C4-2B (cell line): Measurements from ENCODE around the gene ZNF487.
A peak's percentile ranks its signal among the peaks of the same experiment; 100 is the strongest.

Source experiments
- H3K27ac ChIP-seq: fragments of 450-650 bp; 2 replicates; pipeline ENCODE4 v1.5.1; 2017
- CTCF ChIP-seq: fragments of 450-650 bp; conservative IDR thresholded peaks from 2 replicates; pipeline ENCODE4 v1.5.1; 2017; ENCODE audit warnings: mild to moderate bottlenecking
- ZFX ChIP-seq: fragments of 450-650 bp; IDR thresholded peaks from 2 replicates; pipeline ENCODE4 v1.6.1; 2017

ZNF487 gene

GRCh38 chr10:43415544-43415943, 21.4 kb upstream of the ZNF487 start:
- H3K27ac ChIP-seq = no peak overlapping the region
- no peak for TF ChIP-seq ZFX
- no peak for TF ChIP-seq CTCF

DNA sequence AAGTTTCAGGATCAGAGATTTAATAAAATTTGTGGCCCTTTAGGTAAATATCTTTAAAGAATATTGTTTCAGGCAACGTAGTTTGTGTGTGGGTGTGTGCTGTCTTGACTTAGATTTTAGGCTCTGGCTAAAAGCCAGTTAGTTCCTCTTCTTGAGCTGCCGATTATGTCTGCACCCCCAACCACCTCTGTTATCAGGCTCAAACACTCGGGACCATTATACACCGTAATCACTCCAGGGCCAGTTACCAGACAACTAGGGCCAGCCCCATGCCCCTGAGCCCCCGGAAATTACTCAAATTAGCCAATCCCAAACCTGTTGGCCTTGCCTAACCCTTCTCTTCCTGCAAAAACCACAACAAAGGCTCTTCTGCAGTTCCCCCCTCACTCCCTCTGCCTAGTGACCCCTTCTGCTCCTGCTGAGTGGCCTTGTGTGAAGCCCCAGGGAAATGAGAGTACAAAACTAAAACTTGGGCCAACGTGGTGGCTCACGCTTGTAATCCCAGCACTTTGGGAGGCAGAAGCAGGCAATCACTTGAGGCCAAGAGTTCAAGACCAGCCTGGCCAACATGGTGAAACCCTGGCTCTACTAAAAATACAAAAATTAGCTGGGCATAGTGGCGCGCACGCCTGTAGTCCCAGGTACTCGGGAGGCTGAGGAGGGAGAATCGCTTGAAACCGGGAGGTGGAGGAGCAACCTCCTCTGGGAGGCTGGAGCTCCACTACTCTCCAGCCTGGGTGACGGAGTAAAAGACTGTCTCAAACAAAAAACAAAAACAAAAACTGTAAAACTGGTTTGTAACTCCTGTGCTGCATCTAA, 18.8 kb upstream of the ZNF487 start:
- no peak overlapping the region for H3K27ac ChIP-seq
- TF ChIP-seq CTCF (no peak), ZFX (no peak)

DNA sequence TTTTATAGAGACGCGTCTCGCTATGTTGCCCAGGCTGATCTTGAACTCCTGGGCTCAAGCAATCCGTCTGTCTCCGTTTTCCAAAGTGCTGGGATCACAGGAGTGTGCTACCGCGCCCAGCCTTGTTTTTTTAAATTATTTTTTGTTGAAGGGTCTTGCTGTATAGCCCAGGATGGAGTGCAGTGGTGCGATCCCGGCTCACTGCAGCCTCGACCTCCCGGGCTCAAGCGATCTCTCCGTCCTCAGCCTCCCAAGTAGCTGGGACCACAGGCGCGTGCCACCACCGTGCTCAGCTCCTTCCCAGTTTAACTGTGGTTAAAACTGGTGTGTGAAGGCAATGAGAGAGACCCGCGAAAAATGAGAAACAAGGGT, 16.9 kb upstream of the ZNF487 start:
- TF ChIP-seq ZFX (no peak), CTCF (no peak)
- peak overlapping the region; percentile 85 for H3K27ac ChIP-seq

DNA sequence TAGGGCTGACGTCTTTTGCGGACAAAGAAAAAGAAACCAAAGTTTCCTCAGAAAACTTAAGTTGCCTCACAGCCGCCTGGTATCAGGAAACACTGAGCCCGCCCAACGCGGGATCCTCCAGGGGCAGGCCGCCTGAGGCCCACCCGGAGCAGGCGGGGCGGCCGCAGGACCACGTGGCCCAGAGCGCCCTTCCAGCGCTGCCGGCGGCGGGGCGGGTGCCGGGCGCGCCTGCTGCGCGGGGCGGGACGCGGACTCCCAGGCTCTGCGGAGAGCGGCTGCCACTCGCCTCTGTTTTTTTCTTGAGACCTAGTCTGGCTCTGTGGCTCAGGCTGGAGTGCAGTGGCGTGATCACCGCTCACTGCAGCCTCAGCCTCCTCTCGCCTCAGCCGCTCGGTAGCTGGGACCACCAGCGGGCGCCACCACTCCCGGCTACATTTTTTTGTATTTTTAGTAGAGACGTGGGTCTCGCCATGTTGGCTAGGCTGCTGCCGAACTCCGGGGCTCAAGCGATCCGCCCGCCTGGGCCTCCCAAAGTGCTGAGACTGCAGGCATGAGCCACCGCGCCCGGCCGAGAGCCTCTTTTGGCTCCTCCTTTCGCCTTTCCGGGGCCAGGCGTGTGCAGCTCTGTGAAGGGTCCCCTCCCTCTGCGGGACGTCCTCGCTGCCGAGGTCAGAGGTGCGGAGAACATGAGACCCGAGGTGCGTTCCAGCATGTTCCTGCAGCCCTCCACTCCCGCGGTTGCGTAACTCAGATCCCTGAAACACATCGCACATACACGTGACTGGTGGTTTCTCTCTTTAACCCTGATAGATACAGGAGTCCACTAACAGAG, 16.3 kb upstream of the ZNF487 start:
- peak overlapping the region; percentile 85 for H3K27ac ChIP-seq
- TF ChIP-seq CTCF (no peak), ZFX (peak; percentile 53; the same call in 1 of the 2 replicates)

DNA sequence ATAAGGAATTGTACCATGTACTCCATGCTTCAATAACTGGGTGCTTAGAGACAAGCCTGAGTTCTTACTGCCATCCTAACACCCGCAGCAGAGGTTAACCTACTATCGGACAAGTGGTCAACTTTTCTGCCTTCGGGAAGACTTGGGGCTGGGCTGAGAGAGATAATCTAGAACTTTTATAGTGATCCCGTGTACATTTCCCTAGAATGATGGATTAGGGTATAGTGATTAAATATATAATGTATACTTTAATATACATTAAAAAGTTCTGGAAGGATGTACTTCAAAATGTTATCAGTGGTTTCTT, 15.8 kb upstream of the ZNF487 start:
- H3K27ac ChIP-seq = peak overlapping the region; percentile 85
- TF ChIP-seq ZFX (no peak), CTCF (no peak)

DNA sequence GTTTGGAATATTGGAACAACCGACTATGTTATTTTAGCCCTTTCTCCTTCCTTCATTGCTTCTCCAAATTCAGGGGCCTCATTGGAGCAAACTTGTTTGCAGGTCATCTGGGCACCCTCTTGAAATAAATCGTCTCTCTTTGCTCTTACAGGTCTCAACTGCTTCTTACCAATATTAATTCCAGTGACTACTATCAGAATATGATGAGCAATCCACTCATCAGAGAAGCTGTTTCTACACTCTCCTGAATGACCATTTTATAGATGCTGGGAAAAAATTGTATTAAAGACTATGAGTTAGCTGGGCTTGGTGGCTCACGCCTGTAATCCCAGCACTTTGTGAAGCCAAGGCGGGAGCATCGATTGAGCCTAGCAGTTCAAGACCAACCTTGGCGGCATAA, 15.4 kb upstream of the ZNF487 start:
- H3K27ac ChIP-seq = peak overlapping the region; percentile 7; the same call in 1 of the 2 replicates
- TF ChIP-seq ZFX (no peak), CTCF (no peak)

- H3K27ac ChIP-seq = peak overlapping the region; percentile 7; the same call in 1 of the 2 replicates
Observed at GRCh38 chr10:43421944-43422343, 15.0 kb upstream of the ZNF487 start.
